A673 (cell line): ENCODE measurements around the gene DRC7.

Source experiments
- CTCF ChIP-seq: fragments of 300-800, 200-600 bp; sonication (generic); conservative IDR thresholded peaks from 2 replicates; pipeline ENCODE4 v1.5.1; 2017; ENCODE audit warnings: low read depth, mild to moderate bottlenecking, antibody characterized with exemption, low read length, moderate library complexity, mixed read lengths
- EZH2 ChIP-seq: fragments of 200-600 bp; sonication (generic); IDR thresholded peaks from 2 replicates; pipeline ENCODE4 v1.6.1; 2017; ENCODE audit warnings: borderline replicate concordance, low read depth, mild to moderate bottlenecking, mixed read lengths, antibody characterized with exemption, low read length; ENCODE audit not compliant: poor library complexity, severe bottlenecking

GRCh38 chr16:57714047-57714446 lies 19.4 kb downstream of the DRC7 start:
- TF ChIP-seq EZH2 (no peak), CTCF (no peak)
